Activated CD4-positive, alpha-beta T cell treated with anti-CD3 and anti-CD28 coated beads, Interleukin-2, amount 10 ng/mL, durations not matched to agents 24 days and 14 days (primary cell): Measurements from ENCODE around the gene SCMH1. TPM values are rescaled to one million over a fixed set of nuclear protein-coding genes. Genes with fewer than 3 reads are reported as not detected.

Experiments
- DNase-seq: peaks from one replicate; pipeline ENCODE4 v3.0.0; 2022
- H3K27ac Mint-ChIP-seq: one replicate; pipeline ENCODE4 v1.8.0; 2022; ENCODE audit warnings: mild to moderate bottlenecking, mixed read lengths
- H3K27me3 Mint-ChIP-seq: one replicate; pipeline ENCODE4 v1.8.0; 2022; ENCODE audit warnings: mixed read lengths
- H3K36me3 Mint-ChIP-seq: one replicate; pipeline ENCODE4 v1.8.0; 2022; ENCODE audit warnings: low read depth, mild to moderate bottlenecking, mixed read lengths
- H3K4me1 Mint-ChIP-seq: one replicate; pipeline ENCODE4 v1.8.0; 2021; ENCODE audit warnings: mixed read lengths
- H3K4me3 Mint-ChIP-seq: one replicate; pipeline ENCODE4 v1.8.0; 2022; ENCODE audit warnings: mild to moderate bottlenecking, moderate library complexity, mixed read lengths
- H3K9me3 Mint-ChIP-seq: one replicate; pipeline ENCODE4 v1.8.0; 2021; ENCODE audit warnings: mixed read lengths
- intact Hi-C: fragments of 100-400 bp; cut with micrococcal nuclease; formaldehyde crosslinking; loops from one replicate; pipeline ENCODE4 v1.15.1; 2023
- total RNA-seq: library from RNA; stranded (reverse); gene quantifications from 2 replicates; pipeline ENCODE4 v1.2.3, GENCODE V29; 2022

Gene SCMH1
- total RNA-seq, 1 donor from 2014 or later: 23.3 TPM

DNA sequence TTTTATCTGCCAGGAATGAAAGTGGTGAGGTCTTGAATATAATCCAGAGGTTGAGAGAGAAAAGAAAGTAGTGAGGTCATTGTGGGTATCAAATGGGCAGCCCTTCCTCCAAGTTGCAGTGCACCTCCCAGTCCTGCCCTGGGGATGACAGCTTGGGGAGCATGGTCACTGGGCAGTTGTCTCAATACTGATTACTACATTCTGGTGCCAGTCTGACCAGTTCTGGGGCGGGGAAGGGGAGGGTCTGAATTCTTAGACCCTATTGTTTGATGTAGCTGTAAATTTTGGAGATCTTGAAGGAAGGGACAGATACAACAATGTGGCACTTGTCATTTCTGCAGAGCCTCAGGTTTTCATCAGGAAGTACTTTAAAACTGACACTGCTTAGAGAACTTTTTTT is 231.8 kb downstream of the SCMH1 start:
- H3K4me1 Mint-ChIP-seq: peaks cover 6% of the 10 kb centered on the region
- no peaks in the 10 kb centered on the region for H3K9me3 Mint-ChIP-seq
- no peak for DNase-seq
- H3K36me3 Mint-ChIP-seq: peaks cover 76% of the 10 kb centered on the region
- no peaks in the 10 kb centered on the region for H3K27me3 Mint-ChIP-seq
- intact Hi-C loops: no loop called here
- H3K27ac Mint-ChIP-seq: no peak overlapping the region
- H3K4me3 Mint-ChIP-seq: no peak overlapping the region

GRCh38 chr1:41009466-41009865 is 232.6 kb downstream of the SCMH1 start:
- no peaks in the 10 kb centered on the region for H3K9me3 Mint-ChIP-seq
- H3K4me3 Mint-ChIP-seq: no peak overlapping the region
- intact Hi-C loops: no loop called here
- no peaks in the 10 kb centered on the region for H3K27me3 Mint-ChIP-seq
- peaks cover 77% of the 10 kb centered on the region for H3K36me3 Mint-ChIP-seq
- peak overlapping the region; percentile 30 for H3K27ac Mint-ChIP-seq
- no peak for DNase-seq
- peaks cover 1% of the 10 kb centered on the region for H3K4me1 Mint-ChIP-seq

DNA sequence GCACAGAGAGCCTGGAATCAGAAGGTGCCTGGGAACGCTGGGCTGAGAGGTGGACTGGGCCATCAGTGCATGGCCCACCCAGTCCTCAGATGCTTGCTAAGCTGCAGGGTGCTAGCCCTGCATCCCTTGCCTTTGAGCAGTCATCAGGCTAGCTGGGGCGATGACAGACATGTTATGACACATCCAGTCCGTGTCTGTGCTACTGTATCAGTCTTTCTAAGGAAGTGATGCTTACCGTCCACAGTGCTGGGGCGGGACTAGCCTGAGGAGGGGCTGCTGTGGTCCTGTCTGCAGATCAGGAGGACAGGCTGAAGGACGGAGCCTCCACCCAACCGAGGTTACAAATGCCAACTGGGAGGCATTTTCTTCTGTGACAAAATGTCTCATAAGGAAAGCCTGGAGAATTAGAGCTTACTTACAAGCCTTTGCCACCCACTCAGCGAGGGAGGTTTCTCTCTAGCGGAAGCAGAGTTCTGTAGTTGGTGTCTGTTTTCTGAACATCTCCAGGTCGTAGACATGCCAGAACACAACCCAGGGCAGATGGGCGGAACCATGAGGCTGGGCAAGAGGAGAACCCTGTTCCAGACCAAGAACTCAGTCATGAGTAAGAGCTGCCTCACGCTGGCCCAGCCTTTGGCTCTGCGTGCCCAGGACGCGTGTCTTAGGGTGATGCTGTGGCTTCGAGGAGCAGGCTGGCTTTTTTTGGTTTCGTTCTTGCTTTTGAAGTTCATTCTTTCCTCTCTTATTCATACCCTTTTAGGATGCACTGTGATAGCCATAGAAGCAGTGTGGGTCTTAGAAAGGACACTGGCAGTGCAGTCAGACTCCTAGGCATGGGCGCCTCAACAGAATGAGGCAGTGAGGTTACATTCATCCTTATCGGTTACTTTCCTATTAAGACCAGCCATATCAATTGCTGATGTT is 234.9 kb downstream of the SCMH1 start:
- DNase-seq: no peak
- intact Hi-C loops: no loop called here

GRCh38 chr1:41005876-41006275 is 236.2 kb downstream of the SCMH1 start:
- no peaks in the 10 kb centered on the region for H3K9me3 Mint-ChIP-seq
- H3K36me3 Mint-ChIP-seq: peaks cover 84% of the 10 kb centered on the region
- intact Hi-C loops: no loop called here
- no peak overlapping the region for H3K4me3 Mint-ChIP-seq
- no peak overlapping the region for H3K27ac Mint-ChIP-seq
- peaks cover 18% of the 10 kb centered on the region for H3K4me1 Mint-ChIP-seq
- no peaks in the 10 kb centered on the region for H3K27me3 Mint-ChIP-seq
- no peak for DNase-seq

More for the DNA sequence above, 234.9 kb downstream of the SCMH1 start:
- H3K27ac Mint-ChIP-seq: peak overlapping the region; percentile 5
- no peaks in the 10 kb centered on the region for H3K9me3 Mint-ChIP-seq
- H3K4me3 Mint-ChIP-seq: no peak overlapping the region
- H3K27me3 Mint-ChIP-seq: no peaks in the 10 kb centered on the region
- H3K36me3 Mint-ChIP-seq: peaks cover 84% of the 10 kb centered on the region
- H3K4me1 Mint-ChIP-seq: peaks cover 15% of the 10 kb centered on the region

GRCh38 chr1:41003640-41004220 is 238.4 kb downstream of the SCMH1 start:
- Mint-ChIP-seq H3K4me1 (peaks cover 28% of the 10 kb centered on the region), H3K36me3 (peaks cover 84% of the 10 kb centered on the region), H3K27ac (peak overlapping the region; percentile 25), H3K27me3 (no peaks in the 10 kb centered on the region), H3K4me3 (no peak overlapping the region), H3K9me3 (no peaks in the 10 kb centered on the region)
- DNase-seq: peak; percentile 92
- intact Hi-C loops: loop anchor here (2.0 kb wide), 1 partner anchor 19 kb away; no protein-coding TSS in a partner anchor

GRCh38 chr1:41003127-41003639 is 238.9 kb downstream of the SCMH1 start:
- peaks cover 28% of the 10 kb centered on the region for H3K4me1 Mint-ChIP-seq
- intact Hi-C loops: loop anchor here (2.0 kb wide), 1 partner anchor 18 kb away; no protein-coding TSS in a partner anchor
- peaks cover 85% of the 10 kb centered on the region for H3K36me3 Mint-ChIP-seq
- no peak overlapping the region for H3K4me3 Mint-ChIP-seq
- H3K27me3 Mint-ChIP-seq: no peaks in the 10 kb centered on the region
- DNase-seq: no peak
- H3K9me3 Mint-ChIP-seq: no peaks in the 10 kb centered on the region
- peak overlapping the region; percentile 43 for H3K27ac Mint-ChIP-seq

DNA sequence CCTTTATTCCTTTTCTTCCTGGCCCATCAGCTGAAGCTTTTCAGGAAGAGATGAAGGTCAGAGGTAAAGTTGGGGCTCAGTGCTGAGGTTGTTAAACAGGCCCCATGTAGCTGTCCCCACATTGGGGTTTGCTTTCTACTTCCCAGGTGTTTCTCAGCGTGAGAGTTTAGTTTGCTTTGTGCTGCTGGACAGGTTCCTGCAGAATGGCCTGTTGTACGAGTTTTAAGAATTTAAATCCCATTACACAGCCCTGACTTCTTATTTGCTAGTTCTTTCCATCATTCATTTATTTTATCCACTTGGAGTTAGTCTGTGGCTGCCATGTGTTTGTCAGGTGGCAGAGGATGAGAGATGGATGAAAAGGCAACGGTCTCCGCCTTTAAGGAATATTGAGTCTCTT is 243.4 kb downstream of the SCMH1 start:
- no peak overlapping the region for H3K27ac Mint-ChIP-seq
- H3K4me1 Mint-ChIP-seq: peaks cover 26% of the 10 kb centered on the region
- intact Hi-C loops: no loop called here
- H3K36me3 Mint-ChIP-seq: peaks cover 83% of the 10 kb centered on the region
- no peak overlapping the region for H3K4me3 Mint-ChIP-seq
- no peak for DNase-seq
- no peaks in the 10 kb centered on the region for H3K9me3 Mint-ChIP-seq
- H3K27me3 Mint-ChIP-seq: no peaks in the 10 kb centered on the region

DNA sequence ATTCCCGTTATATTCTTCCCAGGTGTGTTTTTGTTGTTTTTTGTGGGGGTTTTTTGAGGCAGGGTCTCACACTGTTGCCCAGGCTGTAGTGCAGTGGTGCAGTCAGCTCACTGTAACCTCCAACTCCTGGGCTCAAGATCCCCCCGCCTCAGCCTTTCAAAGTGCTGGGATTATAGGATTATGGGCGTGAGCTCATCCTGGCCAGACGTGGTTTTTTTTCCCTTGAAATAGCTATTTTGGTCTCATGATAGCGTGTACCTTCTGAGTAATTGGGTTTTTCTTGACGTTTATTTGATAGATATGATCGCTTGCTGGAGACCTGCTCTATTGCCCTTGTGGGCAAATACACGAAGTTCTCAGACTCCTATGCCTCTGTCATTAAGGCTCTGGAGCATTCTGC is 245.0 kb downstream of the SCMH1 start:
- H3K4me3 Mint-ChIP-seq: no peak overlapping the region
- no peak overlapping the region for H3K27ac Mint-ChIP-seq
- intact Hi-C loops: no loop called here
- H3K36me3 Mint-ChIP-seq: peaks cover 77% of the 10 kb centered on the region
- H3K27me3 Mint-ChIP-seq: no peaks in the 10 kb centered on the region
- DNase-seq: no peak
- H3K4me1 Mint-ChIP-seq: peaks cover 13% of the 10 kb centered on the region
- H3K9me3 Mint-ChIP-seq: no peaks in the 10 kb centered on the region

GRCh38 chr1:40989066-40989465 is 253.0 kb downstream of the SCMH1 start:
- no peak overlapping the region for H3K4me3 Mint-ChIP-seq
- intact Hi-C loops: no loop called here

GRCh38 chr1:40988280-40988679 is 253.8 kb downstream of the SCMH1 start:
- Mint-ChIP-seq H3K36me3 (peaks cover 92% of the 10 kb centered on the region), H3K9me3 (no peaks in the 10 kb centered on the region), H3K27me3 (no peaks in the 10 kb centered on the region), H3K4me1 (peaks cover 37% of the 10 kb centered on the region), H3K4me3 (no peak overlapping the region), H3K27ac (no peak overlapping the region)
- DNase-seq: no peak
- intact Hi-C loops: no loop called here

More at GRCh38 chr1:40989066-40989465, 253.0 kb downstream of the SCMH1 start:
- no peaks in the 10 kb centered on the region for H3K9me3 Mint-ChIP-seq
- H3K27me3 Mint-ChIP-seq: no peaks in the 10 kb centered on the region
- H3K4me1 Mint-ChIP-seq: peaks cover 30% of the 10 kb centered on the region
- no peak overlapping the region for H3K27ac Mint-ChIP-seq
- DNase-seq: no peak
- peaks cover 93% of the 10 kb centered on the region for H3K36me3 Mint-ChIP-seq

GRCh38 chr1:40987439-40988276 is 254.4 kb downstream of the SCMH1 start:
- DNase-seq: no peak
- intact Hi-C loops: no loop called here
- H3K27me3 Mint-ChIP-seq: no peaks in the 10 kb centered on the region
- no peak overlapping the region for H3K27ac Mint-ChIP-seq
- no peaks in the 10 kb centered on the region for H3K9me3 Mint-ChIP-seq
- peaks cover 40% of the 10 kb centered on the region for H3K4me1 Mint-ChIP-seq
- peaks cover 93% of the 10 kb centered on the region for H3K36me3 Mint-ChIP-seq
- no peak overlapping the region for H3K4me3 Mint-ChIP-seq

- intact Hi-C loops: no loop called here
- Mint-ChIP-seq H3K4me3 (no peak overlapping the region), H3K9me3 (no peaks in the 10 kb centered on the region), H3K36me3 (peaks cover 95% of the 10 kb centered on the region), H3K27me3 (no peaks in the 10 kb centered on the region), H3K4me1 (peaks cover 46% of the 10 kb centered on the region), H3K27ac (no peak overlapping the region)
- DNase-seq: no peak
Observed at GRCh38 chr1:40986956-40987355, 255.2 kb downstream of the SCMH1 start.

DNA sequence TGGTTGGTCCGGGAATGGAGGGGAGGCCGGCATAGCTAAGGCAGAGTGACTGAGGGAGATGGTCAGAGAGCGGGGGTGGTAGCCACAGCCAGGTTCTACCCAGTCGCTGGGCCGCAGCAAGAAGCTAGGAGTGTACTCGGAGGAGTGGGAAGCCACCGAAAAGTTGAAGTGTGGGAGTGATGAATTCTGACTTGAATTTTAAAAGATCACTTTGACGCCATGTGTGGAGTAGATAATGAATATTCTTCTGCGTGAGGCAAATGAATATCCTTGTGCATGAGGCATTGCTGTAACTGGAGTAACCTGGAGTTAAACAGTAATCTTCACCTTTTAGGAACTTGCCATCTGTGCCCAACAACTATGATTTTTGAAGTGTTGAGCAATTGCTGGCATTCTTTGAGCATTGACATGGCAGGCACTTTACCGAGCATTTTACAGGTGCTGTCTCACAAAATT is 255.8 kb downstream of the SCMH1 start:
- H3K27ac Mint-ChIP-seq: peak overlapping the region; percentile 84
- peaks cover 93% of the 10 kb centered on the region for H3K36me3 Mint-ChIP-seq
- DNase-seq: no peak
- H3K9me3 Mint-ChIP-seq: no peaks in the 10 kb centered on the region
- H3K4me1 Mint-ChIP-seq: peaks cover 50% of the 10 kb centered on the region
- peak overlapping the region; percentile 40 for H3K4me3 Mint-ChIP-seq
- no peaks in the 10 kb centered on the region for H3K27me3 Mint-ChIP-seq
- intact Hi-C loops: no loop called here
